B cell (primary cell): ENCODE results near the gene MSH2. TPM values are rescaled to one million over a fixed set of nuclear protein-coding genes. Genes with fewer than 3 reads are reported as not detected.

Experiments
- ATAC-seq: fragments of 200-7000 bp; cut with Tn5 transposase; one replicate; pipeline ENCODE4 v1.10.0; 2021; ENCODE audit warnings: low read depth, mild to moderate bottlenecking, moderate number of reproducible peaks, moderate library complexity
- CTCF ChIA-PET: fragments of 350-600 bp; sonication (Branson Sonifier 250); formaldehyde crosslinking; loops from one replicate; lab custom pipeline; 2021; ENCODE audit warnings: antibody characterized with exemption, inconsistent platforms; lab: Charles Lee
- POLR2A ChIA-PET: fragments of 350-600 bp; sonication (Branson Sonifier 250); formaldehyde crosslinking; loops from one replicate; lab custom pipeline; 2021; ENCODE audit warnings: antibody characterized with exemption; lab: Charles Lee
- DNase-seq: peaks from one replicate; pipeline ENCODE4 v3.0.0; 2013
- H2AFZ ChIP-seq: 2 replicates; pipeline ENCODE4 v1.6.1; 2012; ENCODE audit warnings: mild to moderate bottlenecking, low read depth, low read length; ENCODE audit not compliant: insufficient read depth, poor library complexity, severe bottlenecking
- H3K27ac ChIP-seq, 2 donors: 1 replicate in 1 of 2; 2 replicates in 1 of 2; pipeline ENCODE4 v1.5.1; 2012 to 2013; ENCODE audit warnings: low read length in 2 of 2, mild to moderate bottlenecking in 2 of 2, moderate library complexity in 1 of 2
- H3K27me3 ChIP-seq, 4 experiments: fragments of 200-600 bp in 1 of 4; sonication (generic) in 1 of 4; replicated peaks in 1 of 4; 1 replicate in 2 of 4; 2 replicates in 2 of 4; pipeline versions ENCODE4 v1.6.1 to v1.7.0; 2013 to 2016; ENCODE audit warnings: low read length in 3 of 4, mild to moderate bottlenecking in 2 of 4, mixed read lengths in 1 of 4, moderate library complexity in 1 of 4; ENCODE audit not compliant: insufficient read depth in 4 of 4, control insufficient read depth in 3 of 4; ENCODE audit errors: control extremely low read depth in 1 of 4
- H3K36me3 ChIP-seq, 2 experiments: replicated peaks in 1 of 2; 1 replicate in 1 of 2; 2 replicates in 1 of 2; pipeline versions ENCODE4 v1.6.1 to v1.7.1; 2013; ENCODE audit warnings: low read length in 1 of 2; ENCODE audit not compliant: insufficient read depth in 2 of 2, control insufficient read depth in 1 of 2; ENCODE audit errors: control extremely low read depth in 1 of 2, extremely low read depth in 1 of 2
- H3K4me1 ChIP-seq, 2 donors: fragments of 200-600 bp in 1 of 2; sonication (generic) in 1 of 2; 1 replicate in 1 of 2; 2 replicates in 1 of 2; pipeline versions ENCODE4 v1.5.1 to v1.6.1; 2013 to 2017; ENCODE audit warnings: low read length in 2 of 2; ENCODE audit not compliant: control insufficient read depth in 2 of 2, insufficient read depth in 2 of 2
- H3K4me2 ChIP-seq: replicated peaks from 2 replicates; pipeline ENCODE3; 2012; ENCODE audit warnings: mild to moderate bottlenecking, low read depth, low read length; ENCODE audit not compliant: poor library complexity, severe bottlenecking
- H3K4me3 ChIP-seq, 5 experiments: fragments of 200-600 bp in 1 of 5; sonication (generic) in 1 of 5; 1 replicate in 3 of 5; 2 replicates in 2 of 5; pipeline versions ENCODE4 v1.5.1 to v1.7.0; 2011 to 2016; ENCODE audit warnings: low read length in 4 of 5, mild to moderate bottlenecking in 4 of 5, low read depth in 2 of 5, control low read depth in 1 of 5, moderate library complexity in 1 of 5; ENCODE audit not compliant: insufficient read depth in 1 of 5; ENCODE audit errors: control extremely low read depth in 1 of 5, extremely low read depth in 1 of 5
- H3K79me2 ChIP-seq: fragments of 200-600 bp; sonication (generic); one replicate; pipeline ENCODE4 v1.6.0; 2016; ENCODE audit warnings: low read length; ENCODE audit not compliant: control insufficient read depth, insufficient read depth
- H3K9ac ChIP-seq: fragments of 200-600 bp; sonication (generic); 2 replicates; pipeline ENCODE4 v1.6.1; 2017; ENCODE audit warnings: mild to moderate bottlenecking, low read length, moderate library complexity
- H3K9me3 ChIP-seq, 3 donors: one replicate each; pipeline versions ENCODE4 v1.6.1 to v1.7.1; 2013; ENCODE audit warnings: low read length in 2 of 3; ENCODE audit not compliant: control insufficient read depth in 2 of 3, insufficient read depth in 1 of 3; ENCODE audit errors: control extremely low read depth in 1 of 3
- H4K20me1 ChIP-seq: 2 replicates; pipeline ENCODE4 v1.6.0; 2012; ENCODE audit warnings: mild to moderate bottlenecking, low read length; ENCODE audit not compliant: insufficient read depth, control insufficient read depth, poor library complexity, severe bottlenecking
- H3K27ac Mint-ChIP-seq: one replicate; pipeline ENCODE4 v1.8.0; 2021; ENCODE audit warnings: mixed read lengths
- H3K27me3 Mint-ChIP-seq: one replicate; pipeline ENCODE4 v1.8.0; 2021; ENCODE audit warnings: mixed read lengths
- H3K4me1 Mint-ChIP-seq: one replicate; pipeline ENCODE4 v1.8.0; 2021; ENCODE audit warnings: mixed read lengths
- H3K4me3 Mint-ChIP-seq: one replicate; pipeline ENCODE4 v1.8.0; 2021; ENCODE audit warnings: mixed read lengths
- H3K9me3 Mint-ChIP-seq: one replicate; pipeline ENCODE4 v1.8.0; 2022; ENCODE audit warnings: mixed read lengths; ENCODE audit not compliant: insufficient read depth
- EZH2 ChIP-seq: IDR thresholded peaks from 2 replicates; pipeline ENCODE4 v1.6.1; 2012; ENCODE audit warnings: borderline replicate concordance, low read depth, mild to moderate bottlenecking, moderate library complexity, low read length; ENCODE audit not compliant: insufficient read depth, poor library complexity, severe bottlenecking
- WGBS: methylation state at CpG from one replicate; pipeline ENCODE4 v1.1.5; 2013; ENCODE audit warnings: missing lambda C conversion rate; ENCODE audit not compliant: insufficient coverage; 5-methylcytosine and 5-hydroxymethylcytosine counted together
- intact Hi-C: fragments of 100-400 bp; cut with micrococcal nuclease; formaldehyde crosslinking; loops from one replicate; pipeline ENCODE4 v1.10.0; 2022
- polyA plus RNA-seq: library from polyadenylated mRNA; depleted of rRNA; stranded (reverse); fragments of >200 nt; gene quantifications from 2 replicates; pipeline ENCODE4 v1.2.3, GENCODE V29; 2012
- total RNA-seq, 2 donors: library from RNA; stranded (reverse); fragments of 120-200 nt in 1 of 2; gene quantifications; 1 replicate in 1 of 2; 2 replicates in 1 of 2; pipeline versions ENCODE4 v1.2.3 to v1.2.4, GENCODE V29; 2013 to 2022
- TF ChIP-seq, protein P1 (sequence below): fragments of 200-600 bp; IDR thresholded peaks from one replicate; pipeline ENCODE4 v1.8.0; 2022; ENCODE audit warnings: antibody characterized with exemption, mild to moderate bottlenecking

The MSH2 gene
- total and polyA plus RNA-seq, 2 donors (not counting 1 experiment from before 2014, with no cell fraction given): 7.4 to 21.9 TPM

- Histone ChIP-seq H3K4me2 (peak overlapping the region; percentile 96), H3K4me3 (peak overlapping the region; percentile 11 to 71 (median 60)), H4K20me1 (no peaks in the 10 kb centered on the region), H3K36me3 (no peaks in the 10 kb centered on the region), H3K27ac (peak overlapping the region in 1 of 2 donors; percentile 27), H3K4me1 (peaks cover 12 to 15% of the 10 kb centered on the region in 2 donors), H3K9ac (peak overlapping the region; percentile 74), H2AFZ (peak overlapping the region; percentile 95), H3K79me2 (no peaks in the 10 kb centered on the region), H3K27me3 (peaks cover 0 to 8% (median 0%) of the 10 kb centered on the region in 4 experiments), H3K9me3 (no peaks in the 10 kb centered on the region)
- ChIA-PET POLR2A (interaction anchor here (0.7 to 1.2 kb wide), 2 partner anchors 134 to 232 kb away, joined by 3 to 7 read pairs; no protein-coding TSS in a partner anchor), CTCF (interaction anchor here (0.7 to 7.8 kb wide), 14 partner anchors 12 to 262 kb away, joined by 3 to 77 read pairs (median 3); partner anchors contain the start of genes MSH2 and MSH6)
- H3K27me3 Mint-ChIP-seq: no peaks in the 10 kb centered on the region
- peaks cover 18% of the 10 kb centered on the region for H3K4me1 Mint-ChIP-seq
- no peak for TF ChIP-seq EZH2
- TF ChIP-seq, protein P1, sequence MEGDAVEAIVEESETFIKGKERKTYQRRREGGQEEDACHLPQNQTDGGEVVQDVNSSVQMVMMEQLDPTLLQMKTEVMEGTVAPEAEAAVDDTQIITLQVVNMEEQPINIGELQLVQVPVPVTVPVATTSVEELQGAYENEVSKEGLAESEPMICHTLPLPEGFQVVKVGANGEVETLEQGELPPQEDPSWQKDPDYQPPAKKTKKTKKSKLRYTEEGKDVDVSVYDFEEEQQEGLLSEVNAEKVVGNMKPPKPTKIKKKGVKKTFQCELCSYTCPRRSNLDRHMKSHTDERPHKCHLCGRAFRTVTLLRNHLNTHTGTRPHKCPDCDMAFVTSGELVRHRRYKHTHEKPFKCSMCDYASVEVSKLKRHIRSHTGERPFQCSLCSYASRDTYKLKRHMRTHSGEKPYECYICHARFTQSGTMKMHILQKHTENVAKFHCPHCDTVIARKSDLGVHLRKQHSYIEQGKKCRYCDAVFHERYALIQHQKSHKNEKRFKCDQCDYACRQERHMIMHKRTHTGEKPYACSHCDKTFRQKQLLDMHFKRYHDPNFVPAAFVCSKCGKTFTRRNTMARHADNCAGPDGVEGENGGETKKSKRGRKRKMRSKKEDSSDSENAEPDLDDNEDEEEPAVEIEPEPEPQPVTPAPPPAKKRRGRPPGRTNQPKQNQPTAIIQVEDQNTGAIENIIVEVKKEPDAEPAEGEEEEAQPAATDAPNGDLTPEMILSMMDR: peak; percentile 69
- intact Hi-C loops: loop anchor here (1.0 to 10.0 kb wide), 8 partner anchors 136 to 586 kb away; partner anchors contain the start of genes FBXO11 and MSH6
- no peaks in the 10 kb centered on the region for H3K9me3 Mint-ChIP-seq
- peak overlapping the region; percentile 89 for H3K4me3 Mint-ChIP-seq
- ATAC-seq: peak; percentile 90
- WGBS: 1% methylated on average over 97 of the region's 97 CpGs
- H3K27ac Mint-ChIP-seq: peak overlapping the region; percentile 93
- peak; percentile 94 for DNase-seq
Observed at GRCh38 chr2:47520825-47521665, 118.1 kb downstream of the MSH2 start.
